Posterior cingulate gyrus (tissue), 11 donors: ENCODE measurements around the gene TBCCD1.
"Not testable (repeated sequence)": the region's sequence is repeated elsewhere in the genome, so short reads cannot be mapped to it uniquely, and the experiment has no call there.

ENCODE experiments used
- DNase-seq, 10 donors: peaks; one replicate each; pipeline versions ENCODE4 v3.0.0 to v3.0.0-alpha.2; 2020 to 2021; ENCODE audit warnings: mixed read lengths in 3 of 10
- intact Hi-C: fragments of 100-400 bp; cut with DNase I; formaldehyde crosslinking; loops from one replicate; pipeline ENCODE4 v1.15.1; 2023

The TBCCD1 gene

GRCh38 chr3:186596568-186597287, 29.6 kb upstream of the TBCCD1 start:
- intact Hi-C loops = no loop called here
- no peak for DNase-seq

- intact Hi-C loops = no loop called here
- no peak for DNase-seq
These were observed 27.5 kb upstream of the TBCCD1 start for GRCh38 chr3:186594591-186595113.

- intact Hi-C loops = no loop called here
- no peak for DNase-seq
These were observed 26.7 kb upstream of the TBCCD1 start for GRCh38 chr3:186593862-186594261.

GRCh38 chr3:186592682-186593081, 25.5 kb upstream of the TBCCD1 start:
- no peak for DNase-seq
- intact Hi-C loops = no loop called here

GRCh38 chr3:186590580-186591295, 23.6 kb upstream of the TBCCD1 start:
- DNase-seq = no peak

GRCh38 chr3:186589856-186590579, 22.9 kb upstream of the TBCCD1 start:
- intact Hi-C loops = no loop called here
- no peak for DNase-seq

More at GRCh38 chr3:186590580-186591295, 23.6 kb upstream of the TBCCD1 start:
- intact Hi-C loops = no loop called here

GRCh38 chr3:186589121-186589520, 22.0 kb upstream of the TBCCD1 start:
- no peak for DNase-seq
- intact Hi-C loops = no loop called here

- no peak for DNase-seq
- intact Hi-C loops = no loop called here
These were observed 21.5 kb upstream of the TBCCD1 start for GRCh38 chr3:186588632-186589031.

GRCh38 chr3:186587183-186587582, 20.0 kb upstream of the TBCCD1 start:
- DNase-seq = no peak
- intact Hi-C loops = no loop called here

- DNase-seq, intact Hi-C loops: not testable (repeated sequence)
These were observed 19.1 kb upstream of the TBCCD1 start for GRCh38 chr3:186586245-186586644.

GRCh38 chr3:186583831-186584230, 16.7 kb upstream of the TBCCD1 start:
- intact Hi-C loops = no loop called here
- DNase-seq = no peak

- DNase-seq = no peak
- intact Hi-C loops = no loop called here
These were observed 15.4 kb upstream of the TBCCD1 start for GRCh38 chr3:186582541-186582940.

GRCh38 chr3:186580785-186581184, 13.6 kb upstream of the TBCCD1 start:
- DNase-seq = no peak
- intact Hi-C loops = no loop called here

GRCh38 chr3:186577521-186577920, 10.4 kb upstream of the TBCCD1 start:
- no peak for DNase-seq
- intact Hi-C loops = no loop called here

GRCh38 chr3:186571644-186572013, 4.5 kb upstream of the TBCCD1 start:
- intact Hi-C loops = loop anchor here (5.0 kb wide), 2 partner anchors 46 to 216 kb away; no protein-coding TSS in a partner anchor
- no peak for DNase-seq

- intact Hi-C loops = loop anchor here (5.0 kb wide), 2 partner anchors 46 to 216 kb away; no protein-coding TSS in a partner anchor
- DNase-seq = no peak
These were observed 4.0 kb upstream of the TBCCD1 start for GRCh38 chr3:186570941-186571643.

GRCh38 chr3:186570096-186570940, 3.2 kb upstream of the TBCCD1 start, which contains the start of gene DNAJB11:
Gene DNAJB11 (plus strand): TSS chr3:186570720. CDS start chr3:186570898, 178 bp downstream.
- peak; percentile 99 to 100 (median 100) for DNase-seq
- intact Hi-C loops = loop anchor here (5.0 kb wide), 2 partner anchors 47 to 217 kb away; no protein-coding TSS in a partner anchor

GRCh38 chr3:186569779-186570095, 2.6 kb upstream of the TBCCD1 start:
- intact Hi-C loops = loop anchor here (5.0 kb wide), 2 partner anchors 48 to 218 kb away; no protein-coding TSS in a partner anchor
- no peak for DNase-seq

- DNase-seq, intact Hi-C loops: not testable (repeated sequence)
These were observed 2.2 kb upstream of the TBCCD1 start for GRCh38 chr3:186569361-186569760.

GRCh38 chr3:186566772-186567071, 417 bp downstream of the TBCCD1 start:
- DNase-seq = no peak
- intact Hi-C loops = no loop called here
